Measurements from ENCODE around the gene CHMP4B. TPM values are rescaled to one million over a fixed set of nuclear protein-coding genes. Genes with fewer than 3 reads are reported as not detected.

The CHMP4B gene
- total and polyA plus RNA-seq, 12 donors = 55.1 to 150 (median 93.4) TPM

DNA sequence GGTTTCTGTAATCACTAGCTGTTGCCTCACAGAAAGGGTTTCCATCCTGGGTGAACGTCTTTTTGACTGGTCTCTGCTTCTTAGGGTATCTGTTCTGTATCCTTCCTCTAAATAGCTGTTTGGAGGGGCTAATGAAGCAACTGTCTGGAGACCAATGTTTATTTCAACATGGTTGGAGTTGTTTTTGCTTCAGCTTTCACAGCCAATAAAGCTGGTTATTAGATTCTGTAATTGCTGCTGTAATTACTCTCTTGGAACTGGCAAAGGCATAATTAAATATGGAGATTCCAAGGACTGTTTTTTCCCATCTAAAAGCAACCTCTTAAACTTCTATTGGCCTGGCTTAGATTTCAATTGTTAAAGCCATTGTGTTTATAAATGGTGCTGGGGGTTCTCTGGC, 31.9 kb downstream of the CHMP4B start:
- WGBS, 4 donors = 50 to 87% (median 72%) methylated on average over 1 of the region's 1 CpG
- no peak overlapping the region for H3K27ac ChIP-seq
- no peaks in the 10 kb centered on the region for H3K36me3 ChIP-seq (replicated peaks in 1 of 2)
- TF ChIP-seq, protein P1, sequence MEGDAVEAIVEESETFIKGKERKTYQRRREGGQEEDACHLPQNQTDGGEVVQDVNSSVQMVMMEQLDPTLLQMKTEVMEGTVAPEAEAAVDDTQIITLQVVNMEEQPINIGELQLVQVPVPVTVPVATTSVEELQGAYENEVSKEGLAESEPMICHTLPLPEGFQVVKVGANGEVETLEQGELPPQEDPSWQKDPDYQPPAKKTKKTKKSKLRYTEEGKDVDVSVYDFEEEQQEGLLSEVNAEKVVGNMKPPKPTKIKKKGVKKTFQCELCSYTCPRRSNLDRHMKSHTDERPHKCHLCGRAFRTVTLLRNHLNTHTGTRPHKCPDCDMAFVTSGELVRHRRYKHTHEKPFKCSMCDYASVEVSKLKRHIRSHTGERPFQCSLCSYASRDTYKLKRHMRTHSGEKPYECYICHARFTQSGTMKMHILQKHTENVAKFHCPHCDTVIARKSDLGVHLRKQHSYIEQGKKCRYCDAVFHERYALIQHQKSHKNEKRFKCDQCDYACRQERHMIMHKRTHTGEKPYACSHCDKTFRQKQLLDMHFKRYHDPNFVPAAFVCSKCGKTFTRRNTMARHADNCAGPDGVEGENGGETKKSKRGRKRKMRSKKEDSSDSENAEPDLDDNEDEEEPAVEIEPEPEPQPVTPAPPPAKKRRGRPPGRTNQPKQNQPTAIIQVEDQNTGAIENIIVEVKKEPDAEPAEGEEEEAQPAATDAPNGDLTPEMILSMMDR (IDR thresholded peaks at IDR 0.05) = no peak
- no peak for TF ChIP-seq POLR2A (IDR thresholded peaks at IDR 0.05)
- no peak overlapping the region for H3K4me3 ChIP-seq
- H3K4me1 ChIP-seq (replicated peaks in 1 of 2) = peaks cover 36 to 70% of the 10 kb centered on the region in 2 donors
- no peak for DNase-seq
- no peaks in the 10 kb centered on the region for H3K27me3 ChIP-seq
- H3K9me3 ChIP-seq (replicated peaks in 1 of 3) = no peaks in the 10 kb centered on the region
- intact Hi-C loops (cut with DNase I) = no loop called here

DNA sequence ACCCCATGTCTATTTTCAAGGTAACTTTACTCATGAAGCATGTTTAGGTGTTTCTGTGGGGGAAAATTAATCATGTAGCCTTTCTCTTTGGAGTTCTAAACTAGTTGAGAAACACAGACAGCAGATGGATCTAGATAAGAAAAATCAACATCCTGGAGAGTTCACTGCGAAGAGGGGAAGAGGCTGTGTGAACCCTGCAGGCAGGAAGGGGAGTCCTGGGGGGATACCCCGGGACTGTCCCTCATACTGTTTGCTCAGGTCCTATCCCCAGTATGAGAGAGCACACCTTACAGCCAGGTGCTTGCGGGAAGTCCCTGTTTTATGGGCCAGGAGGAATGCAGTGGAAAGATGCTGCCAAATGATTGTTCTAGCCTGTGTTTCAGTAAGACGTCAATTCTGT, 32.7 kb downstream of the CHMP4B start:
- DNase-seq = no peak
- WGBS, 4 donors = 32 to 37% (median 33%) methylated on average over 4 of the region's 4 CpGs
- no peaks in the 10 kb centered on the region for H3K9me3 ChIP-seq (replicated peaks in 1 of 3)
- H3K4me3 ChIP-seq = no peak overlapping the region
- intact Hi-C loops (cut with DNase I) = no loop called here
- H3K36me3 ChIP-seq (replicated peaks in 1 of 2) = peaks cover 0 to 6% of the 10 kb centered on the region in 2 donors
- TF ChIP-seq POLR2A (IDR thresholded peaks at IDR 0.05) = no peak
- TF ChIP-seq, protein P1 (IDR thresholded peaks at IDR 0.05) = no peak
- H3K27ac ChIP-seq = peak overlapping the region in 1 of 5 donors; percentile 23
- peaks cover 29 to 62% of the 10 kb centered on the region in 2 donors for H3K4me1 ChIP-seq (replicated peaks in 1 of 2)
- no peaks in the 10 kb centered on the region for H3K27me3 ChIP-seq

DNA sequence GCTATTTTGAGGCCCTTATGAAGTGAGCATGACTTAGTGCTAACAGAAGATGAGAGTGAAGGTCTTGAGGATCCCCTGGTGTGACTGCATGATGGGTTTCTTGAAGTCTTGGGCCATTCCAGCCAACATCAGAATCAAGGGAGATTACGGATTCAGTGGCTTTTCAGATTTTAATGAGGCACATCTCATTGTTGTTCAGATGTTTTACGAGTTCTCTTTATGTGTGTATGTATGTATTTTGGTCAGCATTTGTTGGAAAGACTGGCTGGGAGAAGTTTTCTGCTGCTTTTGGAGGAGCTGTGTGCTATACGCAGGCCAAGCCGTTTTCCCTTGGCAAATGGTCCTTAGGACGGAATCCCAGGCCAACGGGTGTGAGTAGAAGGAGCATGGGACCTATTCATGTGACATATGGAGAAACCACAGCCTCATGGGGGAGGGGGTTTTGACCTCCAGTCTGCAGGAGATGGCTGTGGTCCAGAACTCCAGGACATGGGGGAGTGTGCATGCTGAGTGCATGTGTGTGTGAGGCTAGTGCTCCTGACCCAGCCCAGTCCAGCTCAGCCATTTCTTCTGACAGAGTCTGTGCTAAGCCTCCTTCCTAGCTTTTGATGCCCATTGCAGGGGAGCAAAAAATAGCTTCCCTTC, 35.3 kb downstream of the CHMP4B start:
- peaks cover 0 to 28% of the 10 kb centered on the region in 2 donors for H3K36me3 ChIP-seq (replicated peaks in 1 of 2)
- H3K27me3 ChIP-seq = no peaks in the 10 kb centered on the region
- no peaks in the 10 kb centered on the region for H3K9me3 ChIP-seq (replicated peaks in 1 of 3)
- H3K4me3 ChIP-seq = no peak overlapping the region
- DNase-seq = no peak
- no peak overlapping the region for H3K27ac ChIP-seq
- TF ChIP-seq POLR2A (IDR thresholded peaks at IDR 0.05) = no peak
- TF ChIP-seq, protein P1 (IDR thresholded peaks at IDR 0.05) = no peak
- intact Hi-C loops (cut with DNase I) = no loop called here
- 72 to 88% (median 79%) methylated on average over 6 of the region's 6 CpGs for WGBS, 4 donors
- peaks cover 18 to 37% of the 10 kb centered on the region in 2 donors for H3K4me1 ChIP-seq (replicated peaks in 1 of 2)

DNA sequence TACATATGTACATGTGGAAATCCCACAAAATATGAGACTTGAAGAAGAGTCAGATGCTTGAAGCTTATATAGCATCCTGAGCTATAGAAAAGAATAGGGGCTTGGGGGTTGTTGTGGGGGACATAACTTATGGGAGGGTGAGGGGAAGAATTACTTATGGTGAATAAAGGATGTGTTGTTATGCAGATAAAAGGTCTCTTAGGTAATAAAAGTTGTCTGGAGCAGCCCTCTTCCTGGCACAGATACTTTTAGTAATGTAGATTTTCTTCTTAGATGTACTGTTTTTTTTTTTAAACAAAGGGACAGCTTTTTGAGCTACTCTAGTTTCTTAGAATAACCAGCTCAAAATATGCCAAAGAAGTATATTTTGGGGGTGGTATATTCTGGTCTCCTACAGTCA, 35.9 kb downstream of the CHMP4B start:
- Histone ChIP-seq H3K9me3 (replicated peaks in 1 of 3) (no peaks in the 10 kb centered on the region), H3K4me3 (no peak overlapping the region), H3K27ac (no peak overlapping the region)

More for the DNA sequence above, 35.9 kb downstream of the CHMP4B start:
- no peak for TF ChIP-seq POLR2A (IDR thresholded peaks at IDR 0.05)
- TF ChIP-seq, protein P1 (IDR thresholded peaks at IDR 0.05) = no peak
- intact Hi-C loops (cut with DNase I) = no loop called here
- H3K4me1 ChIP-seq (replicated peaks in 1 of 2) = peaks cover 18 to 32% of the 10 kb centered on the region in 2 donors
- DNase-seq = no peak
- no peaks in the 10 kb centered on the region for H3K27me3 ChIP-seq
- peaks cover 0 to 34% of the 10 kb centered on the region in 2 donors for H3K36me3 ChIP-seq (replicated peaks in 1 of 2)

All from adrenal gland (tissue), 12 donors.